ENCODE measurements around the gene ARHGAP32.

DNA sequence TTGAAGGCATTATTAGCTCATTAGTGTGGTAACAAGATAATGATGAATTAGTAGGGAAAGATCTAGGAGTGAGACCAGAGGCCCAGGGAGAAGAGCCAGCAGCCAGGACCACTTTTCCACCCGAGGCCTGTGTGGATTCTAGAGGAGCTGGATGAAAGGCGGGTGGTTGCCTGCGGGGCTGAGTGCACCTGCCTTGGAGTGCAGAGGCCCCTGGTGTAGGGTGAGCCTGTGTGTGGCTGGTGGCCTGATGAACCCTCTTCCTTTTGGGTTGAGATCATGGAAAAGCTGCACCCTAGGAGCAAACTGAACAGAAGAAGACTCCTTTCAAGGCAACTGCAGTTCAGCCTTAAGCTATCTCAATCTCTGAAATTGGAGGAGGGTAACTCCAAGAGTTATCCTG lies 243.5 kb downstream of the ARHGAP32 start:
- TF ChIP-seq, protein P1, sequence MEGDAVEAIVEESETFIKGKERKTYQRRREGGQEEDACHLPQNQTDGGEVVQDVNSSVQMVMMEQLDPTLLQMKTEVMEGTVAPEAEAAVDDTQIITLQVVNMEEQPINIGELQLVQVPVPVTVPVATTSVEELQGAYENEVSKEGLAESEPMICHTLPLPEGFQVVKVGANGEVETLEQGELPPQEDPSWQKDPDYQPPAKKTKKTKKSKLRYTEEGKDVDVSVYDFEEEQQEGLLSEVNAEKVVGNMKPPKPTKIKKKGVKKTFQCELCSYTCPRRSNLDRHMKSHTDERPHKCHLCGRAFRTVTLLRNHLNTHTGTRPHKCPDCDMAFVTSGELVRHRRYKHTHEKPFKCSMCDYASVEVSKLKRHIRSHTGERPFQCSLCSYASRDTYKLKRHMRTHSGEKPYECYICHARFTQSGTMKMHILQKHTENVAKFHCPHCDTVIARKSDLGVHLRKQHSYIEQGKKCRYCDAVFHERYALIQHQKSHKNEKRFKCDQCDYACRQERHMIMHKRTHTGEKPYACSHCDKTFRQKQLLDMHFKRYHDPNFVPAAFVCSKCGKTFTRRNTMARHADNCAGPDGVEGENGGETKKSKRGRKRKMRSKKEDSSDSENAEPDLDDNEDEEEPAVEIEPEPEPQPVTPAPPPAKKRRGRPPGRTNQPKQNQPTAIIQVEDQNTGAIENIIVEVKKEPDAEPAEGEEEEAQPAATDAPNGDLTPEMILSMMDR (IDR thresholded peaks at IDR 0.05), result no peak
- no peak for TF ChIP-seq POLR2A (IDR thresholded peaks at IDR 0.05)
